Measurements from ENCODE around the gene SPTBN5.

GRCh38 chr15:41816788-41817187 lies 77.1 kb downstream of the SPTBN5 start:
- no peak for TF ChIP-seq POLR2A (IDR thresholded peaks at IDR 0.05; ENCODE audit: low read length)
- TF ChIP-seq GATA1 (IDR thresholded peaks at IDR 0.05; ENCODE audit: low read depth, low read length) = no peak

Measured in erythroblast (primary cell).